HG02884 (cell line): Measurements from ENCODE around the gene RAB40C.

Source experiments
- ATAC-seq: cut with Tn5 transposase; IDR thresholded peaks from one replicate; pipeline ENCODE4 v1.9.1; 2021; ENCODE audit warnings: mild to moderate bottlenecking, moderate library complexity; ENCODE audit not compliant: unreplicated experiment

Gene RAB40C, protein sequence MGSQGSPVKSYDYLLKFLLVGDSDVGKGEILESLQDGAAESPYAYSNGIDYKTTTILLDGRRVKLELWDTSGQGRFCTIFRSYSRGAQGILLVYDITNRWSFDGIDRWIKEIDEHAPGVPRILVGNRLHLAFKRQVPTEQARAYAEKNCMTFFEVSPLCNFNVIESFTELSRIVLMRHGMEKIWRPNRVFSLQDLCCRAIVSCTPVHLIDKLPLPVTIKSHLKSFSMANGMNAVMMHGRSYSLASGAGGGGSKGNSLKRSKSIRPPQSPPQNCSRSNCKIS

DNA sequence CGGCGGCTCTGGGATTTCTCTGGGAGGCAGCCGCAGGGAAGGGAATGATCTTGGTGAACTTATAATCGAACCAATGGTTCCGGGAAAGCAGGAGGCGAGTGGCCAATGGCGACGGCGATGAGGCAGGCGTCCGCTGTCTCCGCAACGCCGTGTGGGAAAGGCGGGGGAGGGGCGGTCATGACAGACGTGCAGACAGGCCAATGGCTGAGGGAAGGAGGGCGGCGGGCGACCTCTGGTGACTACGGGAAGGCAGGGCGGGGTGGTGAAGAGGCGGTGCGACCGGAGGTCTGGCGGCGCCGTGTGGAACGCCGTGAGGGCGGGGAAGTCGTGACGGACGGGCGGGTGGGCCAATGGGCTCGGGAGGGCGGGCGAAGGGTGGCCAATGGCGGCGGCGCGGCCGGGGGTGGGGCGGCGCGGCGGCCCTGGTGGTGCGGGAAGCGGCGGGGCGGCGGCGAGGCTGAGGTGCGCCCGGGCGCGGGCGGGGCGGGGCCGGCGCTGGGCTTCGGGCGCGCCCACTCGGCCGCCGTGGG, at the start of gene RAB40C:
Gene RAB40C, plus strand, starts transcription at position 409 of the 530 bp plus-strand sequence. CDS start 226 bp downstream, outside the sequence.
- peak; percentile 57 for ATAC-seq

GRCh38 chr16:540645-541340, 49.1 kb upstream of the RAB40C start:
- ATAC-seq = no peak

- no peak for ATAC-seq
Measured at GRCh38 chr16:543301-544164, 46.3 kb upstream of the RAB40C start.

GRCh38 chr16:544517-544916, 45.3 kb upstream of the RAB40C start:
- ATAC-seq = no peak

DNA sequence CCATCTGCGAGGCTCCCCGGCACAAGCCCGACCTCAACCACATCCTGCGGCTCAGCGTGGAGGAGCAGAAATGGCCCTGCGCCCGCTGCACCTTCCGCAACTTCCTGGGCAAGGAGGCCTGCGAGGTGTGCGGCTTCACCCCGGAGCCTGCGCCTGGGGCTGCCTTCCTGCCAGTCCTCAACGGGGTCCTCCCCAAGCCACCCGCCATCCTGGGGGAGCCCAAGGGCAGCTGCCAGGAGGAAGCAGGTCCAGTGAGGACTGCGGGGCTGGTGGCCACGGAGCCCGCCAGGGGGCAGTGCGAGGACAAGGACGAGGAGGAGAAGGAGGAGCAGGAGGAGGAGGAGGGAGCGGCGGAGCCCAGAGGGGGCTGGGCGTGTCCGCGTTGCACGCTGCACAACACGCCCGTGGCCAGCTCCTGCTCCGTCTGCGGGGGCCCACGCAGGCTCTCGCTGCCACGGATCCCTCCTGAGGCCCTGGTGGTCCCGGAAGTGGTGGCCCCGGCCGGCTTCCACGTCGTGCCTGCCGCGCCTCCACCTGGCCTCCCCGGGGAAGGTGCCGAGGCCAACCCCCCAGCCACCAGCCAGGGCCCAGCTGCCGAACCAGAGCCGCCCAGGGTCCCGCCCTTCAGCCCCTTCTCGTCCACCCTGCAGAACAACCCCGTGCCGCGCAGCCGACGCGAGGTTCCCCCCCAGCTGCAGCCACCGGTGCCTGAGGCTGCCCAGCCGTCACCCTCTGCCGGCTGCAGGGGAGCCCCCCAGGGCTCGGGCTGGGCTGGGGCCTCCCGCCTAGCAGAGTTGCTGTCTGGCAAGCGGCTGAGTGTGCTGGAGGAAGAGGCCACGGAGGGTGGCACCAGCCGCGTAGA, 42.7 kb upstream of the RAB40C start:
- ATAC-seq = no peak

GRCh38 chr16:548586-548985, 41.3 kb upstream of the RAB40C start:
- ATAC-seq = no peak

GRCh38 chr16:549544-550263, 40.2 kb upstream of the RAB40C start:
- no peak for ATAC-seq

- ATAC-seq = no peak
Measured at GRCh38 chr16:551210-551609, 38.7 kb upstream of the RAB40C start.

DNA sequence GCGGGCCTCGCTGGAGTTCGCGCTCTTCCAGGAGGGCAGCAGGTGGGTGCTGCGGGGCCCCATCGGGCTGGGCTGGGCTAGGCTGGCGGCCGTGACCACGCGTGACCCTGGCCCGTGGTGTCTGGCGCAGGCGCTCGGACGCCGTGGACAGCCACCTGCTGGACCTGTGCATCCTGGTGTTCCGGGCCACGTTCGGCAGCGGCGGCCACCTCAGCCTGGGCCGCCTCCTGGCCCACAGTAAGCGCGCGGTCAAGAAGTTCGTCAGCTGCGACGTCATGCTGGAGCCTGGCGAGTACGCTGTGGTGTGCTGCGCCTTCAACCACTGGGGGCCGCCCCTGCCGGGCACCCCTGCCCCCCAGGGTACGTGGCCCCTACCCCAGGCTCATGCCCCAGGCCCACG, 37.7 kb upstream of the RAB40C start:
- ATAC-seq = no peak

DNA sequence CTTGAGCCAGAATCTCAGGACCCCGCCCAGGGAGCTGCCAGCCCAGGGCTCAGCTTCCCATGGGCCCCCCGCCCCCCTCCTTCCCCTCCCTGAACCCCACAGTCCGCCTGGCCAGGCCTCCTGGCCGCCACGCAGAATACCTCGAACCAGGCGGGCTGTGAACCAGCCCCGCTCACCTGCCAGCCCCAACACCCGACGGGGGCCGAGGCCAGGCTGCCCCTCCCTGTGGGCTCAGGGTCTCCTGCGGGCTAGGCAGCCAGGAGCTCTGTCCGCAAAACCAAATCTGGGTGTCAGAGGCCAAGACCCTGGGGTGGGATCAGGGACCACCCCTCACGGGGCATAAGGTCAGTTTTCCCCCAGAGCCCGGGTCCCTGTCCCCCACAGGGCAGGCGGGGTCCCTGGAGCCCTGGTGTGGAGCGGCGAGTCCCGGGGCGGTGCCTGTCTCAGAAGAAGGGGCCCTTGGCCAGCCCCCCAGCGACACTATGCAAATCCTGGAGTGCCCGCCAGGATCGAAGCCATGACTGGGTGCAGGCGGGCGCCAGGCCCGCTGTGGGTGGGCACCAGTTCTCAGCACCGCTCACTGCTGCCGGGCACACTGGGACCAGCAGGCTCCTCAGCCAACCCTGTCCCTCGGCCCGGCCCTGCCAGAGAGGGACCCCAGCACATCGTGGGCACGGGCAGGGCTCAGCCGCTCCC, 36.1 kb upstream of the RAB40C start:
- no peak for ATAC-seq

- ATAC-seq = no peak
Measured at GRCh38 chr16:554297-554621, 35.6 kb upstream of the RAB40C start.

DNA sequence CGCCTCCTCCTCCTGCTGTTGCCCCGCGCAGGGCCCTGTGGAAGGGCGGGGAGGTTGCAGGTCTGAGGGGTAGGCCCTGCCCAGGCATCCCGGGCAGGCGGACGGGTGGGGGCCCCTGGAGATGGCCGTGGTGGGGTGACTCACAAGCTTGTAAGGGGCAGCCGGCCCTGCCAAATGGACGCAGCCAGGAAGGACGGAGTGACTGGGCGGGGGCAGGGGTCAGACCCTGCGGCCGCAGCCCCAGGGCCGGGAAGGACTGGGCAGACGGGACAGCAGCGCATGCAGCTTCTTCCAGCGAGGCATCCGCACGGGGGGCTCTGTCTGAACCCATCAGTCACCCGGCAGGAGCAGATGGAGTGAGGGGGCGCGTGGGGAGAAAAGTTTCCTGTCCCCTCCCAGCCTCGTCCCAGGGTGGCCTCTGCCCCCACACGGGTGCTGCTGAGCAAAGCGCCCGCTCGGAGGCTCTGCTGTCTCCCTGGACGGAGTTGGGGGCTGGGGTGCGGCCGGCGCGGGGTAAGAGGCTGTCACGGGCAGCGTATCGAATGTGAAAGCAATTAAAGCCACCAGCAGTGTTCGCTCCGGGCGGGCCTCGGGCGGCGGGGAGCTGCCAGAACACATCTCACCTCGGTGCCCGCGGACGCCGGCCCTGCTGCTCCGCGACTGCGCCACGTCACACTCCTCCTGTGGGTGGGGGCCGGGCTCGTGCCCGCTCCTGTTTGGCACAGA, 35.1 kb upstream of the RAB40C start:
- no peak for ATAC-seq

- no peak for ATAC-seq
Measured at GRCh38 chr16:555528-556473, 34.1 kb upstream of the RAB40C start.

- ATAC-seq = no peak
Measured at GRCh38 chr16:556474-557173, 33.2 kb upstream of the RAB40C start.

DNA sequence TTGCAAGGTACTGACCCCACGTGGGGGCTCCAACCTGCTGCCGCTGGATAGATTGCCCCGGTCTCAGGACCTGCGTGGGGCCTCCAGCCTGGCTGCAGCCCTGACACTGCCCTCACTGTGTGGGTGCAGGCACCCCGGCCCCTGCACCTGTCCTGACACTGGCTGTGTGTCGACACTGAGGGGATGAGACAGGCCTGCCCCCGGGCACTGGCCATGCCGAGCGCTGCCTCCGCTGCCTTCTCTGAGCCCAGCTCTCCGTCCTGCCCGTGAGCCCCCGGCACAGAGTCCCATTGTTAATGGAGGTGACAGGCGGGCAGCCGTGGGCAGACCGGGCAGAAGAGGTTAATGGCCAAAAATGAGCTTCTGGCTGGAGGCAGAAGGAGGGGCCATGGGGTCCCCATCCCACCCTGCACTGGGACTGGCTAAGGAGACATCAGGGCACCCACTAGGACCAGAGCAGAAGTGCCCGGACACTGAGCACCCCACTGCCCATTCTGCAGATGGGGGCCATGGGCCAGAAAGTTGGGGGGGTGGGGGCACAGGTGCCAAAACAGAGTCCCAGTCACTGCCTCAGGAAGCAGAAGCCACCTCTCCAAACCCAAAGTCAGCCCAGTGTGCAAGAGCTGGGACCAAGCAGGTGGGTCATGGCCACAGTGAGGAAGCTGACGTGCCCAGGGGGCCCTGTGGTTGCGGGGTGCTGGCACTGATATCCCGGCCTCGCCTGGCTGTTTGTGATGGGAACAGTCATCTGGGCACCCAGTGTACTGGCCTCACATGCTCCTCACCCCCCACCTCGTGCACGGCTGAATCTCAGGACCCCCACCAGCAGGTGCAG, 32.2 kb upstream of the RAB40C start:
- no peak for ATAC-seq
